NCI-H2196 (cell line): Measurements from ENCODE around the gene SYNDIG1L.

Source experiments
- DNase-seq: peaks from one replicate; lab custom pipeline; 2025; ENCODE audit not compliant: unreplicated experiment; lab: John Stamatoyannopoulos, UW

Gene SYNDIG1L

GRCh38 chr14:74429991-74430390, 4.0 kb upstream of the SYNDIG1L start:
- DNase-seq, result no peak

GRCh38 chr14:74429221-74429691, 3.2 kb upstream of the SYNDIG1L start:
- DNase-seq, result no peak

GRCh38 chr14:74427651-74428050, 1.6 kb upstream of the SYNDIG1L start:
- no peak for DNase-seq

- no peak for DNase-seq
Observed at GRCh38 chr14:74425525-74426201, 347 bp downstream of the SYNDIG1L start.

DNA sequence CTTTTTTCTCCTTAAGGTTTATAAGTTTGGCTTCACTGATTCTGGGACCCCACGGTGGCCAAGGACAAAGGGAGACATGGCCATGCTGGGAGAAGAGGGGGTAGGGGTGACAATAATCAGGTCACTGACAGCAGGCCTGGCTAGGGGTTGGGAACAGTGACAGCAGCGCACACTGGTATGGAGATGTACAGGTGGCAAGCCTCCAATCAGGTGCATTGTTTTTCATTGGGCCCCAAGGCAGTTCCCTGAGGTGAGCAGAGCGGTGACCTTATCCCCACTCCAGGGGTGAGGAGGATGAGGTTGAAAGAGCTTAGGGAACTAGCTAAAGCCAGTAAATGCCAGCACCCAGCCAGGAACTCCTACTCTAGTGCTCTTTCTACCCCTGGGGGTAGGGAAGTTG, 1.4 kb downstream of the SYNDIG1L start:
- no peak for DNase-seq

- DNase-seq, result no peak
Observed at GRCh38 chr14:74423246-74423645, 2.8 kb downstream of the SYNDIG1L start.

DNA sequence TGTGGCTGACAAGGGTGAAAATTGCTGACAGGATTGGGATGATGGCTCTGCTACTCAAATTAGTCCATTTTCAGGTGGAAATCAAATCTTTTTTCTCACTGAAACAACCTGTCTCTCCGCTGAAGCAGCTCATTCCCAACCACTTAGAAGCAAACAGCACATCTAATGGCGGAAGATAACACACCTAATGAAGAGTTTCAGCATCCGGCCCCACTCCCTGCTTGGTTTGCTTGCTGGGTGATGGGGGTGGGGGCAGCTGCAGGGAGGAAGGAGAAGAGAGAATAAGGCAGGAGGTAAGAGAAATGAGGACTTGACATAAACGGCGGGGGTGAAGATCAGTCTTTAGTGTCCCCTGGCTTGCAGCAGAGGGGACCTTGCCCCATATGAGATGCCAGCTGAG, 4.0 kb downstream of the SYNDIG1L start:
- no peak for DNase-seq

- no peak for DNase-seq
Observed at GRCh38 chr14:74419086-74419485, 6.9 kb downstream of the SYNDIG1L start.

DNA sequence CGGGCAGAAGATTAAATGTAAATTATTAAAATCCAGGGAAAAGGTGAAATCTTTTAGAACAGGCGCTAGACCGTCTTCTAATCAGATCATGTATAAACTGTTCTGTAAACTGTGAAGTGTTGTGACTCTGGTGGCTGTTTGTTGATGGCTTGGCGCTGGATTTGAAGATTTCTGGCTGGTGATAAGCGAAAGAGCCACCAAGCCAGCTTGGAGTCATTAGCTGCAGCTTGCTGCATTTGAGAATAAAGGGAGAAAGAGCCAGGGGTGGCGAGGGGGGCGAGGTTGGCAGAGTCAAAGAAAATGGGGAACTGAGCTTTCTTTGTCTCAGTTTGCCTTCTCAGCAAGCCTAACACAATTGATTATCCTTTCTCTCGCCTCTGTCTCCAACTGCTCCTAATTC, 8.0 kb downstream of the SYNDIG1L start:
- no peak for DNase-seq

GRCh38 chr14:74417611-74418010, 8.4 kb downstream of the SYNDIG1L start:
- DNase-seq, result no peak

- no peak for DNase-seq
Observed at GRCh38 chr14:74417201-74417600, 8.8 kb downstream of the SYNDIG1L start.

DNA sequence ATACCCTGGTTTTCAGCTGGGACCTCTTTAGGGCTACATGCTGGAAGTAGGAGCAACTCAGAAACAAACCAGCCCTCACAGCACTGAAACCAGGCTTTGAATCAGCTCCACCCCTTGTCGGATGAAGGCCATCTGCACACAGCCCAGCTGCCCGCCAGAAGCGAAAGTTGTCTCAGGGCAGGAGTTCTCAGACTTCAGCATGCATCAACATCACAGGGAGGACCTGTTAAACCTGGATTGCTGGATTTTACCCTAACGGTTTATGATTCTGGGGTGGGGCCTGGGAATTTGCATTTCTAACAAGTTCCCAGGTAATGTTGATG, 10.9 kb downstream of the SYNDIG1L start:
- no peak for DNase-seq

DNA sequence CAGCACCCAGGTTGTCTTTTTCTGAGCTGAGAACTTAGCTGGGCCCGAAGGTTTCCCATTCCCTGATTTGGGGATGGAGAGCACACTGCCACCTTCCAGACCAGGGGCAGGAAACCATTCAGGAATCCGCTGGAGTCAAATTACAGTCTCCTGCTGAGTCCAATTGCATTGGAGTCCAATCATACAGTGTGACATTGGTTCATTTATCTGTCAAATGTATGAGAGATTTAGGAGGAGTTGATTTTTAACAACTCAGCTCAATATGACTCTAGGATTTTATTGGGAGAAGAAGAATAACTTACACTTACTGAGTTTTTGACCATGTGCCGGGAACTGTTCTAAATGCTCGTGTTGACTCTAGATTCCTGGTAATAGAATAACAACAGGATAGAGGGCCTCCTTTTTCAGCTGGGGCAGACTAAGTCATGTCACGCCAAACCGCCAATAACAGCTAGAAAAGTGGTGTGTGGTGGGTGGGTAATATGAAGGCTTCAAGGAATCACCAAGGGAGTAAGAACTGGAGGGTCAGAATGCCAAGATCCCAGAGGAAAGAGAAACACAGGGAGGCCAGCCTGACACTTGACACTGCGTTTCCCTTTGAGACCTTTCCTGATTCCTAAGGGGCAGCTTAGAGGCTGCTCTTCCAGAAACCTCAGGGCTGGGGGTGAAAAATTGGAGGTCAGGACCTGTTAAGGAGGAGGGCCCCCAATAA, 11.5 kb downstream of the SYNDIG1L start:
- no peak for DNase-seq

GRCh38 chr14:74413627-74414026, 12.4 kb downstream of the SYNDIG1L start:
- DNase-seq, result no peak

- no peak for DNase-seq
Observed at GRCh38 chr14:74412753-74413152, 13.3 kb downstream of the SYNDIG1L start.

DNA sequence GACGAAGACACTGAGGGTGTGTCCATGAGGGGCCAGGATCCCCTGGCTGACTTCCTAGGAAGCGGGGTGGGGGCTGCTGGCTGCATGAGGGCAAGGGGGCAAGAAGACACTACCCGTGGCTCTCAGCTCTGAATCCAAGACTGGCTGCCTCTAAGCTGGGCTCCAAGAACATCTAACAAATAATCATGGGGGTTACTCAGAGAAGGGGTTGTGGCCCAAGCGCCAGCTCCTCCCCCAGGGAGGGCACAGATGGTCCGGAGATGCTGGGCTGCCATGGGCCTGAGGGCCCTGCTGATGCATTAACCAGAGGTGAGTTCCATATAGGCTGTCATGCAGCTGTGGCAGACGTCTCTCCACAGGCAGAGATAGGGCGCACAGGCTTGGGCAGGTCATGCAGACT, 14.3 kb downstream of the SYNDIG1L start:
- no peak for DNase-seq

- no peak for DNase-seq
Observed at GRCh38 chr14:74409441-74409840, 16.6 kb downstream of the SYNDIG1L start.

DNA sequence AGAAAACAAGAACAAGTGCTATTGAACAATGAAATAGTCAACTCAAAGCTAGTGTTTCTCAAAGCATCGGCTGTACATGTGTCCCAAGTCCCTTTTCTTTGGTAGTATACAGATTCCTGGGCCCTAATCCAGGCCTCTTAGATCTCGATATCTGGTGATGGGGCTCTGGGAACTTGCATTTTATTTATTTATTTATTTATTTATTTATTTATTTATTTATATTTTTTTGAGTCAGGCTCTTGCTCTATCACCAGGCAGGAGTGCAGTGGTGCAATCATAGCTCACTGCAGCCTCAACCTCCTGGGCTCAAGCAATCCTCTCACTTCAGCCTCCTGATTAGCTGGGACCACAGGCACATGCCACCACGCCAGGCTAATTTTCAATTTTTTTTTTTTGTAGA, 17.1 kb downstream of the SYNDIG1L start:
- DNase-seq, result no peak

- DNase-seq, result no peak
Observed at GRCh38 chr14:74407801-74408154, 18.2 kb downstream of the SYNDIG1L start.

- no peak for DNase-seq
Observed at GRCh38 chr14:74407021-74407800, 18.8 kb downstream of the SYNDIG1L start.

DNA sequence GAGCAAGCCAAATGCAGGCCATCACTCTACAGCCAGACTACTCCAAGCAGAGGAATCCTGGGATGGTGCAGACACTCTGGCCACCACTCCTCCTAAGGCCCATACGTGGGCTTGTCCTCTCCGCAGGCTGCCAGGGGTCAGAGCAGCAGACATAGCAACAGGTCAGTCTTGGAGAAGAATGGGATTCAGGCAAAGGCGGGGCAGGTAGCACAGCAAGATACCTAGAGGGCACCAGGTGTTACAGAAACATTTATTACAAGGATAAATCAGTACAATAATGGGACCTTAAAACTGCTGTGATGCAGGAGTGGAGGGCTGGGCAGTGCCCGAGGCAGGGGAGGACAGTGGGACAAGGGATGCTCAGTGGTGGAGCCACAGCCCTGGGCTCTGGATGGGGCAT, 20.3 kb downstream of the SYNDIG1L start:
- no peak for DNase-seq

GRCh38 chr14:74404435-74404834, 21.6 kb downstream of the SYNDIG1L start:
- DNase-seq, result no peak
